GM10847 (cell line): ENCODE results near the gene FOCAD.

Source experiments
- POLR2A ChIP-seq: IDR thresholded peaks from 2 replicates; pipeline ENCODE4 v1.6.1; 2011; ENCODE audit not compliant: insufficient read length; ENCODE audit errors: extremely low read depth

The FOCAD gene

GRCh38 chr9:20988061-20988460 is 304.0 kb downstream of the FOCAD start:
- no peak for TF ChIP-seq POLR2A

- TF ChIP-seq POLR2A: no peak
Observed at GRCh38 chr9:20988671-20989315, 304.7 kb downstream of the FOCAD start.

GRCh38 chr9:20989923-20990341 is 305.9 kb downstream of the FOCAD start:
- no peak for TF ChIP-seq POLR2A

GRCh38 chr9:20990867-20991266 is 306.8 kb downstream of the FOCAD start:
- TF ChIP-seq POLR2A: no peak

- no peak for TF ChIP-seq POLR2A
Observed at GRCh38 chr9:20994486-20994885, 310.4 kb downstream of the FOCAD start.

GRCh38 chr9:20995616-20996015 is 311.6 kb downstream of the FOCAD start:
- no peak for TF ChIP-seq POLR2A

GRCh38 chr9:20996809-20997208 is 312.8 kb downstream of the FOCAD start:
- no peak for TF ChIP-seq POLR2A

- no peak for TF ChIP-seq POLR2A
Observed at GRCh38 chr9:20997503-20998076, 313.5 kb downstream of the FOCAD start.

GRCh38 chr9:21001581-21001980 is 317.5 kb downstream of the FOCAD start:
- TF ChIP-seq POLR2A: no peak

GRCh38 chr9:21002040-21002439 is 318.0 kb downstream of the FOCAD start:
- no peak for TF ChIP-seq POLR2A

- TF ChIP-seq POLR2A: no peak
Observed at GRCh38 chr9:21015129-21015815, 331.2 kb downstream of the FOCAD start.

- no peak for TF ChIP-seq POLR2A
Observed at GRCh38 chr9:21015995-21016394, 331.9 kb downstream of the FOCAD start.

GRCh38 chr9:21016701-21017491 is 332.8 kb downstream of the FOCAD start:
- TF ChIP-seq POLR2A: no peak

- no peak for TF ChIP-seq POLR2A
Observed at GRCh38 chr9:21018177-21018576, 334.1 kb downstream of the FOCAD start.

GRCh38 chr9:21023861-21024260 is 339.8 kb downstream of the FOCAD start:
- no peak for TF ChIP-seq POLR2A

- TF ChIP-seq POLR2A: no peak
Observed at GRCh38 chr9:21027295-21027694, 343.2 kb downstream of the FOCAD start.
